Measurements from ENCODE around the gene LETMD1.

The LETMD1 gene

DNA sequence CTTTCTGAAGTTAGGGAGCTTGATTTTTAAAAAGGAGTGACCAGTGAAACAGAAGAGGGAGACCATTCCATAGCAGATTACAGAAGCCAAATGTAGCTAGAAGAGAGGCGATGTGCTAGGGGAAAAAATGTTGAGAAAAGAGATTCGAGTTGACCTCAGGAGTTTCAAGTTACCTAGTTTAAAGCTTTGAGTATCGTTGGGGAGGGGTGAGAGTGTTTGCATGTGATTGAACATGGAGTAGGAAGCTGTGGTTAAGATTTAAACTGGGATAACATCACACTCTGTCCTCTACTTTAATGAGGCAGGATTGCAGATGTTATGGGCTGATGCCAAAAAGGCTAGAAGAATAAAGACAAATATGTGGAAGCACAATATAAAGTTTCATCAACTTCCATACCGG lies 3.7 kb downstream of the LETMD1 start:
- no peak for DNase-seq (ENCODE audit: low read depth, low spot score)
- TF ChIP-seq, protein P1, sequence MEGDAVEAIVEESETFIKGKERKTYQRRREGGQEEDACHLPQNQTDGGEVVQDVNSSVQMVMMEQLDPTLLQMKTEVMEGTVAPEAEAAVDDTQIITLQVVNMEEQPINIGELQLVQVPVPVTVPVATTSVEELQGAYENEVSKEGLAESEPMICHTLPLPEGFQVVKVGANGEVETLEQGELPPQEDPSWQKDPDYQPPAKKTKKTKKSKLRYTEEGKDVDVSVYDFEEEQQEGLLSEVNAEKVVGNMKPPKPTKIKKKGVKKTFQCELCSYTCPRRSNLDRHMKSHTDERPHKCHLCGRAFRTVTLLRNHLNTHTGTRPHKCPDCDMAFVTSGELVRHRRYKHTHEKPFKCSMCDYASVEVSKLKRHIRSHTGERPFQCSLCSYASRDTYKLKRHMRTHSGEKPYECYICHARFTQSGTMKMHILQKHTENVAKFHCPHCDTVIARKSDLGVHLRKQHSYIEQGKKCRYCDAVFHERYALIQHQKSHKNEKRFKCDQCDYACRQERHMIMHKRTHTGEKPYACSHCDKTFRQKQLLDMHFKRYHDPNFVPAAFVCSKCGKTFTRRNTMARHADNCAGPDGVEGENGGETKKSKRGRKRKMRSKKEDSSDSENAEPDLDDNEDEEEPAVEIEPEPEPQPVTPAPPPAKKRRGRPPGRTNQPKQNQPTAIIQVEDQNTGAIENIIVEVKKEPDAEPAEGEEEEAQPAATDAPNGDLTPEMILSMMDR (IDR thresholded peaks at IDR 0.05; ENCODE audit: insufficient read depth, low read length, missing control alignments), result no peak
- POLR2A ChIA-PET, result no interaction called here
- no peak overlapping the region for H3K4me3 ChIP-seq (ENCODE audit: low read depth, low read length)
- CTCF ChIA-PET, result interaction anchor here (0.6 to 2.0 kb wide), 5 partner anchors 8 to 287 kb away, joined by 3 to 5 read pairs (median 3); no protein-coding TSS in a partner anchor

DNA sequence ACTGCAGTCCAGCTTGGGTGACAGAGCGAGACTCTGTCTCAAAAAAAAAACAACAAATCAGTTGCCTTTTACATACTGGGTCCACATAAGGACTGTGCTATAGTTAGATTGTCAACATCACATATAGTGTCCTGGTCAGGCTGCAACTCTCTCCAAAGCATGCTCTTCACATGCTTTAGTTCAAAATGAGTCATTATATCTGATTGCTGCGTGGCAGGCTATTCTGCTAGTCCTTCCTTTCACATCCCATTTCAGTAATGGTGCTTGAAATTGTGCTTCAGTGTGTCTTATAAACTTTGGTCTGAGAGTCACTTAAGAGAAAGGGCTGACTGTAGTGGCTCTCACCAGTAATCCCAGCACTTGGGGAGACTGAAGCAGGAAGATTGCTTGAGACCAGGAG lies 6.9 kb downstream of the LETMD1 start:
- POLR2A ChIA-PET, result interaction anchor here (1.2 kb wide), 1 partner anchor 8 kb away, joined by 3 read pairs; no protein-coding TSS in a partner anchor
- no peak for DNase-seq (ENCODE audit: low read depth, low spot score)
- TF ChIP-seq, protein P1 (IDR thresholded peaks at IDR 0.05; ENCODE audit: insufficient read depth, low read length, missing control alignments), result no peak
- CTCF ChIA-PET, result interaction anchor here (1.2 kb wide), 1 partner anchor 287 kb away, joined by 5 read pairs; no protein-coding TSS in a partner anchor
- H3K4me3 ChIP-seq (ENCODE audit: low read depth, low read length), result no peak overlapping the region

DNA sequence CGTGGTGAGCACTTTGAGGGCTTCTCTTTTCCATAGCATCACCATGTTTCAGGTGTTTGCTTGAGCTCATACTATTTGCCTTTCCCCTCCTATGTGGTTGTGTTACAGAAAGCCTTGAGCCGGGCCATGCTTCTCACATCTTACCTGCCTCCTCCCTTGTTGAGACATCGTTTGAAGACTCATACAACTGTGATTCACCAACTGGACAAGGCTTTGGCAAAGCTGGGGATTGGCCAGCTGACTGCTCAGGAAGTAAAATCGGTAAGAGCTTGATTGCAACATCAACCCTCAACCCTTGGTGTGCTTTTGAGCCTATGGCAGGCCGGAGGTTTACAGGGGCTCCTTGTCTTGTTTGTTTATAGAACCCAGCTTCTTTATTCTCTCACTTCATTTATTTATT lies 8.1 kb downstream of the LETMD1 start:
- H3K4me3 ChIP-seq (ENCODE audit: low read depth, low read length), result no peak overlapping the region
- TF ChIP-seq, protein P1 (IDR thresholded peaks at IDR 0.05; ENCODE audit: insufficient read depth, low read length, missing control alignments), result no peak
- CTCF ChIA-PET, result interaction anchor here (1.0 to 1.2 kb wide), 3 partner anchors 9 to 291 kb away, joined by 4 to 6 read pairs (median 4); no protein-coding TSS in a partner anchor
- POLR2A ChIA-PET, result no interaction called here
- no peak for DNase-seq (ENCODE audit: low read depth, low spot score)

DNA sequence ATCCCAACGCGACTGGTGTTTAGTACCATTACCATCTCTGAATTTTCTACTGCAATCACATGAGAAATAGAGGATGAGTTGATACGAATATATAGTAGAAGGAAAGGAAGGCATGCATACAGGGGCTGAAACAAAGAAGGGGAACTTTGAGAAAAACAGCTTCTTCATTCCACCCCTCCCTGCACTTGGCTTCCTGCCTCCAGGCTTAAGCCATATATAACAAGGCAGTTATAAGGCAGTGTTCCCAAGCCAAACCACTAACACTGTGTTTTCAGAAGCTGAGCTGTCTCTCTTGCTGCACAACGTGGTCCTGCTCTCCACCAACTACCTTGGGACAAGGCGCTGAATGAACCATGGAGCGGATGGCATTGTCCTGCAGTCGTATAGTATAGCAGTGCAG lies 11.0 kb downstream of the LETMD1 start:
- ChIA-PET CTCF (no interaction called here), POLR2A (no interaction called here)

DNA sequence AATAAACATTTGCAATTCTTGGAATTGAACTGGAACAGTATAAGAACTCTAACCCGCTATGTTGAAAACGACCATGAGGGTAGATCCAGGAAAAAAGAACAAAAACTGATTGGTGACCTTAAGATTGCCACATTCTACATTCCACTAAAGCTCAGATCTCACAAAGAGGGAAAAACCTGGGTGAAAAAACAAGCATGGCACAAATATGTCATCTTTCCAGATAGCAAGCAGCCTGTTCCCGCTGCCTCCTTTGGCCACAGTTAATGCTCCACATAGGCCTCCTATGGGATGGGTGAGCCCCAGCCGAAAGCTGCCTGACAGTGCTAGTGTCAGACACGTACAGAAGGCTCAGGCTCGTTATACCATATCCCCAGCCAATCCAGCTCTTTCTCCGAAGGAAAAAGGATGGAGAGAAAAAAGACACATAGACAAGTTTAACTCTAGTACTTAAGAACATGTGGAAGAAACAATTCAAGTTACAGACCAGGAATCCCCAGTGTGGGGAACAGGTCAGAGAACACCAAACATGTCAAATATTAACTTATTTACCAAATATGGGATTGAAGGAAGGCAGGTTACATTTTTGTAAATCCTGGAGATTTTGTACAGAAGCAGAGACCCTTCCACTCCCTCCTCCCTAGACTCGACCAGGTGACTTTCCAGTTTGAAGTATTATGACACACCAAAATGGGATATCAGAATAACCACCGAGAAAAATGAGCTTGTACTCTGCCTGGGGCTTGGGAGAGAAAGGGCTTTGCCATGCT lies 14.7 kb downstream of the LETMD1 start:
- POLR2A ChIA-PET, result interaction anchor here (0.6 to 1.0 kb wide), 2 partner anchors 8 to 566 kb away, joined by 3 read pairs; no protein-coding TSS in a partner anchor
- no peak for DNase-seq (ENCODE audit: low read depth, low spot score)
- no peak overlapping the region for H3K4me3 ChIP-seq (ENCODE audit: low read depth, low read length)
- CTCF ChIA-PET, result interaction anchor here (1.0 to 2.0 kb wide), 5 partner anchors 8 to 289 kb away, joined by 3 to 6 read pairs (median 4); no protein-coding TSS in a partner anchor
- TF ChIP-seq, protein P1 (IDR thresholded peaks at IDR 0.05; ENCODE audit: insufficient read depth, low read length, missing control alignments), result no peak

More for the DNA sequence above, 11.0 kb downstream of the LETMD1 start:
- no peak overlapping the region for H3K4me3 ChIP-seq (ENCODE audit: low read depth, low read length)
- no peak for DNase-seq (ENCODE audit: low read depth, low spot score)
- TF ChIP-seq, protein P1 (IDR thresholded peaks at IDR 0.05; ENCODE audit: insufficient read depth, low read length, missing control alignments), result no peak

DNA sequence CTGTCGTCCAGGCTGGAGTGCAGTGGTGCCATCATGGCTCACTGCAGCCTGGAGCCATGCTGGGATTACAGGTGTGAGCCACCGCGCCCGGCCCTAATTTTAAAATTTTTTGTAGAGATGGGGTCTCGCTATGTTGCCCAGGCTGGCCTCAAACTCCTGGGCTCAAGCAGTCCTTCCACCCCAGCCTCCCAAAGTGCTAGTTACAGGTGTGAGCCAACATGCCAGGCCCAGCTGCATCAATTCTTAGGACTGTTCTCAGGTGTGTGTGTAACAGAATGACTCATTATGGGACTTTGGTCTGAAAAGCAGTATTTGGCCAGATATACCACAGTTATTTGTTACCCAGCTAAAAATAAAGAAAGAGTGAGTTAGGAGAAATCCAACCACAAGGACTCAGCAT lies 17.4 kb downstream of the LETMD1 start:
- DNase-seq (ENCODE audit: low read depth, low spot score), result no peak
- no peak overlapping the region for H3K4me3 ChIP-seq (ENCODE audit: low read depth, low read length)
- TF ChIP-seq, protein P1 (IDR thresholded peaks at IDR 0.05; ENCODE audit: insufficient read depth, low read length, missing control alignments), result no peak
- CTCF ChIA-PET, result interaction anchor here (1.1 kb wide), 1 partner anchor 17 kb away, joined by 3 read pairs; no protein-coding TSS in a partner anchor
- POLR2A ChIA-PET, result no interaction called here

Data from AG04449 (cell line).